Raji (cell line): ENCODE measurements around the gene PTH2R.

Experiments
- POLR2A ChIP-seq: IDR thresholded peaks from 2 replicates; pipeline ENCODE4 v1.6.1; 2011; ENCODE audit warnings: low read depth, low read length, control low read depth; ENCODE audit not compliant: insufficient read depth

The PTH2R gene

GRCh38 chr2:208496129-208496528, 89.5 kb downstream of the PTH2R start:
- TF ChIP-seq POLR2A = no peak

GRCh38 chr2:208501206-208501605, 94.6 kb downstream of the PTH2R start:
- TF ChIP-seq POLR2A = no peak

- TF ChIP-seq POLR2A = no peak
Observed at GRCh38 chr2:208502288-208502687, 95.7 kb downstream of the PTH2R start.

- TF ChIP-seq POLR2A = no peak
Observed at GRCh38 chr2:208509586-208509985, 103.0 kb downstream of the PTH2R start.

GRCh38 chr2:208511016-208511415, 104.4 kb downstream of the PTH2R start:
- no peak for TF ChIP-seq POLR2A

- no peak for TF ChIP-seq POLR2A
Observed at GRCh38 chr2:208511573-208511972, 105.0 kb downstream of the PTH2R start.

- no peak for TF ChIP-seq POLR2A
Observed at GRCh38 chr2:208515099-208515498, 108.5 kb downstream of the PTH2R start.

GRCh38 chr2:208529796-208530195, 123.2 kb downstream of the PTH2R start:
- no peak for TF ChIP-seq POLR2A

GRCh38 chr2:208531361-208531760, 124.8 kb downstream of the PTH2R start:
- TF ChIP-seq POLR2A = no peak

- no peak for TF ChIP-seq POLR2A
Observed at GRCh38 chr2:208541461-208541988, 134.9 kb downstream of the PTH2R start.

GRCh38 chr2:208541989-208542464, 135.4 kb downstream of the PTH2R start:
- no peak for TF ChIP-seq POLR2A

GRCh38 chr2:208542465-208543041, 136.0 kb downstream of the PTH2R start:
- no peak for TF ChIP-seq POLR2A
